Colonic mucosa (tissue), 4 donors: ENCODE measurements around the gene NAA50. TPM values are rescaled to one million over a fixed set of nuclear protein-coding genes. Genes with fewer than 3 reads are reported as not detected.

Source experiments
- DNase-seq: peaks from one replicate; pipeline ENCODE4 v3.0.0-alpha.2; 2020
- H3K27ac ChIP-seq: fragments of 200-600 bp; one replicate; pipeline ENCODE4 v1.8.0; 2021
- H3K27me3 ChIP-seq: fragments of 200-600 bp; one replicate; pipeline ENCODE4 v1.8.0; 2021
- H3K36me3 ChIP-seq: fragments of 200-600 bp; one replicate; pipeline ENCODE4 v1.8.0; 2021
- H3K4me1 ChIP-seq: fragments of 200-600 bp; one replicate; pipeline ENCODE4 v1.8.0; 2021; ENCODE audit warnings: mild to moderate bottlenecking
- H3K4me3 ChIP-seq: fragments of 200-600 bp; one replicate; pipeline ENCODE4 v1.8.0; 2021
- H3K9ac ChIP-seq, 2 donors: one replicate each; pipeline ENCODE4 v1.7.0; 2013; ENCODE audit warnings: control low read depth in 2 of 2, low read depth in 2 of 2, low read length in 2 of 2
- H3K9me3 ChIP-seq: fragments of 200-600 bp; one replicate; pipeline ENCODE4 v1.8.0; 2021
- intact Hi-C: fragments of 100-400 bp; cut with DNase I; formaldehyde crosslinking; loops from one replicate; pipeline ENCODE4 v1.14.1; 2022
- total RNA-seq, 2 donors: library from RNA; stranded (reverse); fragmentation: NEBNext Ultra II Directional in 1 of 2; extraction: Animal tissue kit (Norgen Biotek cat#: 25700) in 1 of 2; gene quantifications; one replicate each; pipeline ENCODE4 v1.2.1, GENCODE V29; 2021
- TF ChIP-seq, protein P1 (sequence below): fragments of 200-600 bp; IDR thresholded peaks from one replicate; pipeline ENCODE4 v1.8.0; 2022; ENCODE audit warnings: antibody characterized with exemption, mild to moderate bottlenecking
- donor health status: healthy.
- donor health status: DM: no; HTN: no; CAD: no.
- donor health status: DM: no; HTN: no; CAD: no.

The NAA50 gene
- total RNA-seq, 2 donors from 2014 or later, result 107 to 124 TPM

DNA sequence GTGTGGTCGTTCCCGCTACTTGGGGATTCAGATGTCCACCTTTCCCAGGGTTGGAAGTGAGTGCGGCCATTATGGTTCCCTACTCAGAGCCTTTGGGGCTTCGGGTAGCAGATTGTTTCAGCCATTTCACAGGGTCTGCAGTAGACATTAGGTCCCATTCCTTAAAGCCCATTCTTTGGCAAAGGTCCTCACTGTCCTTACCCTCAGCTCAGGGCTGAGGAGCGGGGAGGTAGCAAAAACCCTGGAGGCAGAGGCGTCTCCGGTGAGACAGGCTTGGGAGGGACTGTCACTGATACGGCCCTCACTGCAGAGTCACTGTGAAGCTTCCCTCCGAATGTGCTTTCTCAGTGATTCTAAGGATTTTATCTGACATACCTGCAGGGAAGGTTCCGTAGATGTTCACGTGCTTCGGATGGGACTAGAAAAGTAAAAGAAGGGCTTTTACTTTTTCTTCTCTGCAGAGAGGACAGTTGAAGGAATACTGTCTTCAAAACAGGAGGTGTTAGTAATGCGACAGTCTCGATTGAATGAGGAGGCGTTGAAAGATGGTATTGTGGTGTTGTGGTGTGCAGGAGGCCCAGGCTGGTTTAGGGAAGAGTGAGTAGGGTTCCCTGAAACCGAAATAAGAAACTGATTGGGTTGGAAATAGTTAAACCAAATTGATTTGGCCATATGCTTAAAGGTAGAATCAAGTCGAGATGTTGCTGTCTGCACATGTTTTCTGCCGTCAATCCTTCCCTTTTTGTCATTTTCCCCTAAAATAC lies 1.4 kb upstream of the NAA50 start:
- Histone ChIP-seq H3K4me1 (peaks cover 12% of the 10 kb centered on the region), H3K27me3 (no peaks in the 10 kb centered on the region), H3K36me3 (no peaks in the 10 kb centered on the region), H3K9ac (peak overlapping the region; percentile 77 to 99), H3K4me3 (peak overlapping the region; percentile 88), H3K9me3 (no peaks in the 10 kb centered on the region), H3K27ac (peak overlapping the region; percentile 98)
- peak; percentile 37 for DNase-seq
- intact Hi-C loops, result loop anchor here (10.0 kb wide), 2 partner anchors 253 to 307 kb away; partner anchors contain the start of genes CCDC191 and QTRT2
- TF ChIP-seq, protein P1, sequence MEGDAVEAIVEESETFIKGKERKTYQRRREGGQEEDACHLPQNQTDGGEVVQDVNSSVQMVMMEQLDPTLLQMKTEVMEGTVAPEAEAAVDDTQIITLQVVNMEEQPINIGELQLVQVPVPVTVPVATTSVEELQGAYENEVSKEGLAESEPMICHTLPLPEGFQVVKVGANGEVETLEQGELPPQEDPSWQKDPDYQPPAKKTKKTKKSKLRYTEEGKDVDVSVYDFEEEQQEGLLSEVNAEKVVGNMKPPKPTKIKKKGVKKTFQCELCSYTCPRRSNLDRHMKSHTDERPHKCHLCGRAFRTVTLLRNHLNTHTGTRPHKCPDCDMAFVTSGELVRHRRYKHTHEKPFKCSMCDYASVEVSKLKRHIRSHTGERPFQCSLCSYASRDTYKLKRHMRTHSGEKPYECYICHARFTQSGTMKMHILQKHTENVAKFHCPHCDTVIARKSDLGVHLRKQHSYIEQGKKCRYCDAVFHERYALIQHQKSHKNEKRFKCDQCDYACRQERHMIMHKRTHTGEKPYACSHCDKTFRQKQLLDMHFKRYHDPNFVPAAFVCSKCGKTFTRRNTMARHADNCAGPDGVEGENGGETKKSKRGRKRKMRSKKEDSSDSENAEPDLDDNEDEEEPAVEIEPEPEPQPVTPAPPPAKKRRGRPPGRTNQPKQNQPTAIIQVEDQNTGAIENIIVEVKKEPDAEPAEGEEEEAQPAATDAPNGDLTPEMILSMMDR, result no peak

- intact Hi-C loops, result loop anchor here (10.0 kb wide), 2 partner anchors 252 to 308 kb away; partner anchors contain the start of genes CCDC191 and QTRT2
- peak within 1 kb of the TSS; percentile 88 for H3K4me3 ChIP-seq
- no peaks in the 10 kb centered on the region for H3K36me3 ChIP-seq
- H3K27ac ChIP-seq, result peak within 1 kb of the TSS; percentile 98
- no peaks in the 10 kb centered on the region for H3K27me3 ChIP-seq
- H3K9me3 ChIP-seq, result no peaks in the 10 kb centered on the region
- TF ChIP-seq, protein P1, result no peak
- H3K9ac ChIP-seq, result peak within 1 kb of the TSS; percentile 87 to 99
- DNase-seq, result peak; percentile 91
- peaks cover 12% of the 10 kb centered on the region for H3K4me1 ChIP-seq
Observed at GRCh38 chr3:113746548-113747282, 666 bp upstream of the NAA50 start, which contains the start of gene ATP6V1A. Gene ATP6V1A, plus strand, starts transcription at chr3:113747035. Its CDS starts 31,719 bp downstream, at chr3:113778754.

- DNase-seq, result peak; percentile 88
Observed at GRCh38 chr3:113744941-113745755, 901 bp downstream of the NAA50 start.

GRCh38 chr3:113743006-113743630 lies 2.9 kb downstream of the NAA50 start:
- Histone ChIP-seq H3K27me3 (no peaks in the 10 kb centered on the region), H3K9ac (no peak overlapping the region), H3K9me3 (no peaks in the 10 kb centered on the region), H3K27ac (no peak overlapping the region), H3K36me3 (no peaks in the 10 kb centered on the region), H3K4me3 (no peak overlapping the region), H3K4me1 (peaks cover 7% of the 10 kb centered on the region)
- no peak for DNase-seq
- TF ChIP-seq, protein P1, result no peak
- intact Hi-C loops, result loop anchor here (10.0 kb wide), 2 partner anchors 248 to 312 kb away; partner anchors contain the start of genes CCDC191 and QTRT2

More at GRCh38 chr3:113744941-113745755, 901 bp downstream of the NAA50 start:
- Histone ChIP-seq H3K9ac (peak overlapping the region; percentile 87 to 99), H3K36me3 (no peaks in the 10 kb centered on the region), H3K27ac (peak overlapping the region; percentile 98), H3K27me3 (no peaks in the 10 kb centered on the region), H3K4me1 (peaks cover 12% of the 10 kb centered on the region), H3K4me3 (peak overlapping the region; percentile 88), H3K9me3 (no peaks in the 10 kb centered on the region)
- TF ChIP-seq, protein P1, result peak; percentile 49
- intact Hi-C loops, result loop anchor here (10.0 kb wide), 2 partner anchors 250 to 310 kb away; partner anchors contain the start of genes CCDC191 and QTRT2
